ENCODE data around the gene FAM120B. TPM values are rescaled to one million over a fixed set of nuclear protein-coding genes. Genes with fewer than 3 reads are reported as not detected.

FAM120B gene
- total RNA-seq, 1 donor from 2014 or later = 48.3 TPM

GRCh38 chr6:170269151-170269845 is 37.3 kb upstream of the FAM120B start:
- peaks cover 29% of the 10 kb centered on the region for H3K4me1 Mint-ChIP-seq (ENCODE audit: unreplicated experiment)
- no peak for DNase-seq (ENCODE audit: low spot score)
- no peak overlapping the region for H3K4me3 Mint-ChIP-seq (ENCODE audit: unreplicated experiment)
- no peaks in the 10 kb centered on the region for H3K36me3 Mint-ChIP-seq (ENCODE audit: low read depth, unreplicated experiment)
- no peaks in the 10 kb centered on the region for H3K9me3 Mint-ChIP-seq (ENCODE audit: unreplicated experiment)
- TF ChIP-seq, protein P1, sequence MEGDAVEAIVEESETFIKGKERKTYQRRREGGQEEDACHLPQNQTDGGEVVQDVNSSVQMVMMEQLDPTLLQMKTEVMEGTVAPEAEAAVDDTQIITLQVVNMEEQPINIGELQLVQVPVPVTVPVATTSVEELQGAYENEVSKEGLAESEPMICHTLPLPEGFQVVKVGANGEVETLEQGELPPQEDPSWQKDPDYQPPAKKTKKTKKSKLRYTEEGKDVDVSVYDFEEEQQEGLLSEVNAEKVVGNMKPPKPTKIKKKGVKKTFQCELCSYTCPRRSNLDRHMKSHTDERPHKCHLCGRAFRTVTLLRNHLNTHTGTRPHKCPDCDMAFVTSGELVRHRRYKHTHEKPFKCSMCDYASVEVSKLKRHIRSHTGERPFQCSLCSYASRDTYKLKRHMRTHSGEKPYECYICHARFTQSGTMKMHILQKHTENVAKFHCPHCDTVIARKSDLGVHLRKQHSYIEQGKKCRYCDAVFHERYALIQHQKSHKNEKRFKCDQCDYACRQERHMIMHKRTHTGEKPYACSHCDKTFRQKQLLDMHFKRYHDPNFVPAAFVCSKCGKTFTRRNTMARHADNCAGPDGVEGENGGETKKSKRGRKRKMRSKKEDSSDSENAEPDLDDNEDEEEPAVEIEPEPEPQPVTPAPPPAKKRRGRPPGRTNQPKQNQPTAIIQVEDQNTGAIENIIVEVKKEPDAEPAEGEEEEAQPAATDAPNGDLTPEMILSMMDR (IDR thresholded peaks at IDR 0.05; ENCODE audit: unreplicated experiment) = no peak
- H3K27me3 Mint-ChIP-seq (ENCODE audit: unreplicated experiment) = peaks cover 15% of the 10 kb centered on the region
- H3K27ac Mint-ChIP-seq (ENCODE audit: unreplicated experiment) = no peak overlapping the region

- TF ChIP-seq, protein P1 (IDR thresholded peaks at IDR 0.05; ENCODE audit: unreplicated experiment) = no peak
- H3K27me3 Mint-ChIP-seq (ENCODE audit: unreplicated experiment) = peaks cover 16% of the 10 kb centered on the region
- H3K27ac Mint-ChIP-seq (ENCODE audit: unreplicated experiment) = no peak overlapping the region
- H3K4me3 Mint-ChIP-seq (ENCODE audit: unreplicated experiment) = no peak overlapping the region
- no peaks in the 10 kb centered on the region for H3K36me3 Mint-ChIP-seq (ENCODE audit: low read depth, unreplicated experiment)
- H3K4me1 Mint-ChIP-seq (ENCODE audit: unreplicated experiment) = peaks cover 29% of the 10 kb centered on the region
- no peaks in the 10 kb centered on the region for H3K9me3 Mint-ChIP-seq (ENCODE audit: unreplicated experiment)
- DNase-seq (ENCODE audit: low spot score) = no peak
Measured at GRCh38 chr6:170269846-170270541, 36.6 kb upstream of the FAM120B start.

GRCh38 chr6:170270984-170271593 is 35.5 kb upstream of the FAM120B start:
- H3K27ac Mint-ChIP-seq (ENCODE audit: unreplicated experiment) = no peak overlapping the region

GRCh38 chr6:170271771-170272314 is 34.7 kb upstream of the FAM120B start:
- TF ChIP-seq, protein P1 (IDR thresholded peaks at IDR 0.05; ENCODE audit: unreplicated experiment) = no peak
- no peak for DNase-seq (ENCODE audit: low spot score)
- Mint-ChIP-seq H3K27ac (ENCODE audit: unreplicated experiment) (no peak overlapping the region), H3K4me1 (ENCODE audit: unreplicated experiment) (peaks cover 22% of the 10 kb centered on the region), H3K4me3 (ENCODE audit: unreplicated experiment) (no peak overlapping the region), H3K36me3 (ENCODE audit: low read depth, unreplicated experiment) (no peaks in the 10 kb centered on the region), H3K27me3 (ENCODE audit: unreplicated experiment) (peaks cover 12% of the 10 kb centered on the region), H3K9me3 (ENCODE audit: unreplicated experiment) (no peaks in the 10 kb centered on the region)

More at GRCh38 chr6:170270984-170271593, 35.5 kb upstream of the FAM120B start:
- H3K4me3 Mint-ChIP-seq (ENCODE audit: unreplicated experiment) = no peak overlapping the region
- H3K27me3 Mint-ChIP-seq (ENCODE audit: unreplicated experiment) = peaks cover 16% of the 10 kb centered on the region
- no peak for DNase-seq (ENCODE audit: low spot score)
- TF ChIP-seq, protein P1 (IDR thresholded peaks at IDR 0.05; ENCODE audit: unreplicated experiment) = no peak
- H3K36me3 Mint-ChIP-seq (ENCODE audit: low read depth, unreplicated experiment) = no peaks in the 10 kb centered on the region
- H3K4me1 Mint-ChIP-seq (ENCODE audit: unreplicated experiment) = peaks cover 27% of the 10 kb centered on the region
- H3K9me3 Mint-ChIP-seq (ENCODE audit: unreplicated experiment) = no peaks in the 10 kb centered on the region
